Panc1 (cell line): ENCODE results near the gene ABHD2. TPM values are rescaled to one million over a fixed set of nuclear protein-coding genes. Genes with fewer than 3 reads are reported as not detected.
A peak's percentile ranks its signal among the peaks of the same experiment; 100 is the strongest.
"Not testable (repeated sequence)": the region's sequence is repeated elsewhere in the genome, so short reads cannot be mapped to it uniquely, and the experiment has no call there.

Source experiments
- ATAC-seq: fragments of 200-7000 bp; cut with Tn5 transposase; 2 replicates; pipeline ENCODE4 v1.9.1; 2020; ENCODE audit warnings: mild to moderate bottlenecking, moderate library complexity
- BruUV-seq: library from RNA; stranded (reverse); fragments of 400-500 nt; replicated peaks from 2 replicates; lab custom pipeline; 2021; lab: Mats Ljungman, UMichigan
- CTCF ChIA-PET: fragments of 300-600 bp; sonication (Branson Sonifier 250); formaldehyde crosslinking; loops from one replicate; lab custom pipeline; 2022; ENCODE audit warnings: antibody characterized with exemption; lab: Charles Lee
- POLR2A ChIA-PET: fragments of 300-600 bp; sonication (Branson Sonifier 250); formaldehyde crosslinking; loops from one replicate; lab custom pipeline; 2022; ENCODE audit warnings: antibody characterized with exemption; lab: Charles Lee
- DNase-seq: peaks from one replicate; pipeline ENCODE4 v3.0.0-alpha.2; 2010; ENCODE audit warnings: low read depth, low spot score
- H3K27ac ChIP-seq: 2 replicates; pipeline ENCODE4 v1.5.1; 2011; ENCODE audit warnings: mild to moderate bottlenecking, low read length, inconsistent platforms
- H3K27me3 ChIP-seq: fragments of 200-500 bp; sonication (Bioruptor generic); 2 replicates; pipeline ENCODE4 v1.6.0; 2014; ENCODE audit warnings: low read length, inconsistent platforms; ENCODE audit not compliant: control insufficient read depth, insufficient read depth
- H3K36me3 ChIP-seq: fragments of 200-500 bp; sonication (Bioruptor generic); 2 replicates; pipeline ENCODE4 v1.5.1; 2014; ENCODE audit warnings: inconsistent platforms, mild to moderate bottlenecking, low read length, moderate library complexity; ENCODE audit not compliant: control insufficient read depth, insufficient read depth
- H3K4me1 ChIP-seq: 2 replicates; pipeline ENCODE4 v1.5.1; 2011; ENCODE audit warnings: inconsistent platforms, mild to moderate bottlenecking, low read length, moderate library complexity; ENCODE audit not compliant: control insufficient read depth, insufficient read depth
- H3K4me3 ChIP-seq, 2 experiments: 2 replicates each; pipeline ENCODE4 v1.5.1; 2011 to 2012; ENCODE audit warnings: low read depth in 2 of 2, low read length in 2 of 2, mild to moderate bottlenecking in 2 of 2, inconsistent platforms in 1 of 2, moderate library complexity in 1 of 2
- H3K9me3 ChIP-seq: fragments of 200-500 bp; sonication (Bioruptor generic); 2 replicates; pipeline ENCODE4 v1.5.1; 2014; ENCODE audit warnings: low read depth, mild to moderate bottlenecking, inconsistent platforms, low read length, moderate library complexity; ENCODE audit not compliant: control insufficient read depth, insufficient read depth
- CTCF ChIP-seq: fragments of 450-650 bp; IDR thresholded peaks from 2 replicates; pipeline ENCODE4 v1.5.1; 2017; ENCODE audit warnings: mild to moderate bottlenecking
- POLR2AphosphoS5 ChIP-seq: IDR thresholded peaks from 2 replicates; pipeline ENCODE4 v1.6.1; 2012; ENCODE audit warnings: mild to moderate bottlenecking, low read depth, low read length, moderate library complexity
- REST ChIP-seq, 2 experiments: IDR thresholded peaks; 2 replicates each; pipeline ENCODE4 v1.6.1; 2011 to 2012; ENCODE audit warnings: low read depth in 2 of 2, control low read depth in 1 of 2, low read length in 1 of 2, mild to moderate bottlenecking in 1 of 2, moderate library complexity in 1 of 2; ENCODE audit not compliant: insufficient read depth in 1 of 2
- SIN3A ChIP-seq: IDR thresholded peaks from 2 replicates; pipeline ENCODE4 v1.6.1; 2012; ENCODE audit warnings: low read depth, mild to moderate bottlenecking, low read length, moderate library complexity, borderline replicate concordance; ENCODE audit not compliant: insufficient read depth
- TCF7L2 ChIP-seq: IDR thresholded peaks from 2 replicates; pipeline ENCODE4 v1.6.1; 2011; ENCODE audit warnings: mild to moderate bottlenecking, low read depth, low read length, inconsistent platforms
- in situ Hi-C: cut with HindIII; loops from 2 replicates; pipeline ENCODE4 v1.10.0; 2016; ENCODE audit warnings: low sequenced_read_pairs, low pct_unique_long_range_greater_than_20kb
- intact Hi-C: fragments of 100-400 bp; cut with micrococcal nuclease; formaldehyde crosslinking; loops from one replicate; pipeline ENCODE4 v1.10.0; 2022; ENCODE audit not compliant: unreplicated experiment
- total RNA-seq: library from RNA; stranded (reverse); gene quantifications from one replicate; pipeline ENCODE4 v1.2.1, GENCODE V29; 2021; ENCODE audit not compliant: unreplicated experiment

Gene ABHD2
- total RNA-seq, 1 experiment from 2014 or later = 95.0 TPM

GRCh38 chr15:89139613-89140499, 51.6 kb downstream of the ABHD2 start:
- Histone ChIP-seq H3K4me3 (no peak overlapping the region), H3K27me3 (no peaks in the 10 kb centered on the region), H3K36me3 (no peaks in the 10 kb centered on the region), H3K9me3 (no peaks in the 10 kb centered on the region), H3K27ac (peak overlapping the region; percentile 52; the same call in 1 of the 2 replicates), H3K4me1 (peaks cover 21% of the 10 kb centered on the region)
- DNase-seq (no peak), ATAC-seq (peak; percentile 84)
- in situ Hi-C loops (no loop called here), intact Hi-C loops (no loop called here)
- BruUV-seq = no TSS peak
- ChIA-PET CTCF (no interaction called here), POLR2A (no interaction called here)
- TF ChIP-seq TCF7L2 (no peak), CTCF (peak; percentile 70)

DNA sequence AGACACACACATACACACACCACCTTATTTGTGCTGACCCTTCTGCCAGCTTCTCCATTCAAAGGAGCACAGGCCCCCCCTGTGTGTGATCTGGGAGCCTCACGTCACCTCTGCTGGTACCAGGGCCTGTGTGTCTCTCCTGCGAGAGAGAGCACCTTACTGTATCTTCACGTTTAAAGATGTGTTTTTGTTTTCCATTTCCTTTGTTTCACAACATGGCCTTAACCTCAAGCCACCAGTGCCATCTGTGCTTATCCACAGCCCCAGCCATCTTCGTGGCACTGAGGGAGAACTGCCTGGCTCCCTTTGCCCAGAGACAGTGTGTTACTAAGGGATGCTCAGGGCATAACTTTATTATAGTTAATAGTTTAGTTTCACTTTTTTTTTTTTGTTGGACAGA, 52.3 kb downstream of the ABHD2 start:
- H3K36me3 ChIP-seq = no peaks in the 10 kb centered on the region
- in situ Hi-C loops (no loop called here), intact Hi-C loops (no loop called here)
- 0 out of 2 replicates have a peak overlapping the region, but pooled peaks have one; percentile 17 for H3K27ac ChIP-seq
- no peaks in the 10 kb centered on the region for H3K9me3 ChIP-seq
- ChIA-PET POLR2A (no interaction called here), CTCF (no interaction called here)
- H3K4me3 ChIP-seq = no peak overlapping the region
- BruUV-seq = no TSS peak
- no peaks in the 10 kb centered on the region for H3K27me3 ChIP-seq
- ATAC-seq (no peak), DNase-seq (no peak)
- peaks cover 21% of the 10 kb centered on the region for H3K4me1 ChIP-seq
- TF ChIP-seq TCF7L2 (no peak), CTCF (no peak), REST (IDR thresholded peaks at IDR 0.05; ENCODE audit: insufficient read depth in 1 of 2, low read depth in 2 of 2, low read length in 1 of 2) (no peak), POLR2AphosphoS5 (no peak), SIN3A (no peak)

- intact Hi-C loops, H3K27ac ChIP-seq, POLR2A ChIA-PET, CTCF ChIA-PET, DNase-seq, ATAC-seq, H3K4me3 ChIP-seq, H3K36me3 ChIP-seq, in situ Hi-C loops, H3K27me3 ChIP-seq, BruUV-seq, H3K9me3 ChIP-seq: not testable (repeated sequence)
- H3K4me1 ChIP-seq = peaks cover 21% of the 10 kb centered on the region
These were observed 52.9 kb downstream of the ABHD2 start for GRCh38 chr15:89141159-89141558.
